ENCODE data around the gene MUC20.
"Not testable (repeated sequence)": the region's sequence is repeated elsewhere in the genome, so short reads cannot be mapped to it uniquely, and the experiment has no call there.

The MUC20 gene

GRCh38 chr3:195689184-195690070, 31.4 kb upstream of the MUC20 start:
- H3K23ac ChIP-seq (ENCODE audit: low read length); H3K79me2 ChIP-seq (ENCODE audit: control insufficient read depth, insufficient read depth, low read length, poor library complexity); H3K18ac ChIP-seq (ENCODE audit: low read length); H3K9ac ChIP-seq (ENCODE audit: low read length); DNase-seq; H4K91ac ChIP-seq (ENCODE audit: low read depth, low read length); H3K79me1 ChIP-seq (ENCODE audit: low read length); H3K27me3 ChIP-seq (ENCODE audit: insufficient read depth, low read length); H4K12ac ChIP-seq (ENCODE audit: low read depth, low read length); H3K4ac ChIP-seq (ENCODE audit: low read depth, low read length); H3K4me1 ChIP-seq (ENCODE audit: control insufficient read depth in 1 of 2, insufficient read depth in 2 of 2, low read length in 2 of 2); H3K4me3 ChIP-seq (ENCODE audit: low read depth, low read length); H4K8ac ChIP-seq (ENCODE audit: low read depth, low read length); H2BK5ac ChIP-seq (ENCODE audit: low read depth, low read length, poor library complexity); H2BK120ac ChIP-seq (ENCODE audit: insufficient read depth, low read length, poor library complexity); H2AFZ ChIP-seq (ENCODE audit: insufficient read depth, low read length, poor library complexity); H3K4me2 ChIP-seq (ENCODE audit: low read length); H3K27ac ChIP-seq (ENCODE audit: low read depth, low read length); H3K14ac ChIP-seq (ENCODE audit: low read length); H2AK5ac ChIP-seq (ENCODE audit: low read length); H3K9me3 ChIP-seq (ENCODE audit: insufficient read depth, low read depth, low read length); H2BK12ac ChIP-seq (ENCODE audit: low read length): not testable (repeated sequence)
- H3K36me3 ChIP-seq (ENCODE audit: control insufficient read depth in 1 of 2, insufficient read depth in 2 of 2, low read length in 2 of 2): peaks cover 25 to 32% of the 10 kb centered on the region in 2 experiments
- WGBS (ENCODE audit: extremely low coverage, insufficient coverage, insufficient read length): no CpG with 5 or more reads among the region's 21 CpGs

- H4K8ac ChIP-seq (ENCODE audit: low read depth, low read length): no peak overlapping the region
- H3K4me3 ChIP-seq (ENCODE audit: low read depth, low read length): no peak overlapping the region
- H3K79me1 ChIP-seq (ENCODE audit: low read length): no peaks in the 10 kb centered on the region
- no peak overlapping the region for H2AFZ ChIP-seq (ENCODE audit: insufficient read depth, low read length, poor library complexity)
- H3K36me3 ChIP-seq (ENCODE audit: control insufficient read depth in 1 of 2, insufficient read depth in 2 of 2, low read length in 2 of 2): peaks cover 29 to 32% of the 10 kb centered on the region in 2 experiments
- no peak overlapping the region for H3K14ac ChIP-seq (ENCODE audit: low read length)
- H3K27me3 ChIP-seq (ENCODE audit: insufficient read depth, low read length): no peaks in the 10 kb centered on the region
- H2BK5ac ChIP-seq (ENCODE audit: low read depth, low read length, poor library complexity): no peak overlapping the region
- no peak overlapping the region for H2BK12ac ChIP-seq (ENCODE audit: low read length)
- DNase-seq: no peak
- no peak overlapping the region for H3K9ac ChIP-seq (ENCODE audit: low read length)
- no peak overlapping the region for H2BK120ac ChIP-seq (ENCODE audit: insufficient read depth, low read length, poor library complexity)
- H3K79me2 ChIP-seq (ENCODE audit: control insufficient read depth, insufficient read depth, low read length, poor library complexity): no peaks in the 10 kb centered on the region
- no peak overlapping the region for H4K12ac ChIP-seq (ENCODE audit: low read depth, low read length)
- no peak overlapping the region for H4K91ac ChIP-seq (ENCODE audit: low read depth, low read length)
- H3K18ac ChIP-seq (ENCODE audit: low read length): no peak overlapping the region
- H3K4ac ChIP-seq (ENCODE audit: low read depth, low read length): no peak overlapping the region
- H3K23ac ChIP-seq (ENCODE audit: low read length): no peak overlapping the region
- H3K9me3 ChIP-seq (ENCODE audit: insufficient read depth, low read depth, low read length): no peaks in the 10 kb centered on the region
- no peak overlapping the region for H3K27ac ChIP-seq (ENCODE audit: low read depth, low read length)
- H3K4me1 ChIP-seq (ENCODE audit: control insufficient read depth in 1 of 2, insufficient read depth in 2 of 2, low read length in 2 of 2): no peaks in the 10 kb centered on the region
- no peak overlapping the region for H2AK5ac ChIP-seq (ENCODE audit: low read length)
- H3K4me2 ChIP-seq (ENCODE audit: low read length): no peak overlapping the region
- no CpG with 5 or more reads among the region's 9 CpGs for WGBS (ENCODE audit: extremely low coverage, insufficient coverage, insufficient read length)
Observed at GRCh38 chr3:195690951-195691350, 29.8 kb upstream of the MUC20 start.

- H3K36me3 ChIP-seq (ENCODE audit: control insufficient read depth in 1 of 2, insufficient read depth in 2 of 2, low read length in 2 of 2): peaks cover 29 to 31% of the 10 kb centered on the region in 2 experiments
- not testable (repeated sequence) for H3K4me3 ChIP-seq (ENCODE audit: low read depth, low read length); H3K4ac ChIP-seq (ENCODE audit: low read depth, low read length); H3K9ac ChIP-seq (ENCODE audit: low read length); H2BK120ac ChIP-seq (ENCODE audit: insufficient read depth, low read length, poor library complexity); H3K14ac ChIP-seq (ENCODE audit: low read length); H4K8ac ChIP-seq (ENCODE audit: low read depth, low read length); H2BK12ac ChIP-seq (ENCODE audit: low read length); H3K79me1 ChIP-seq (ENCODE audit: low read length); H4K12ac ChIP-seq (ENCODE audit: low read depth, low read length); H3K27me3 ChIP-seq (ENCODE audit: insufficient read depth, low read length); H2BK5ac ChIP-seq (ENCODE audit: low read depth, low read length, poor library complexity); DNase-seq; H4K91ac ChIP-seq (ENCODE audit: low read depth, low read length); H3K9me3 ChIP-seq (ENCODE audit: insufficient read depth, low read depth, low read length); H3K4me2 ChIP-seq (ENCODE audit: low read length); H2AK5ac ChIP-seq (ENCODE audit: low read length); H3K27ac ChIP-seq (ENCODE audit: low read depth, low read length); H3K4me1 ChIP-seq (ENCODE audit: control insufficient read depth in 1 of 2, insufficient read depth in 2 of 2, low read length in 2 of 2); H3K23ac ChIP-seq (ENCODE audit: low read length); H3K18ac ChIP-seq (ENCODE audit: low read length); H3K79me2 ChIP-seq (ENCODE audit: control insufficient read depth, insufficient read depth, low read length, poor library complexity); H2AFZ ChIP-seq (ENCODE audit: insufficient read depth, low read length, poor library complexity)
- no CpG with 5 or more reads among the region's 11 CpGs for WGBS (ENCODE audit: extremely low coverage, insufficient coverage, insufficient read length)
Observed at GRCh38 chr3:195691596-195692353, 29.0 kb upstream of the MUC20 start.

GRCh38 chr3:195692354-195692685, 28.5 kb upstream of the MUC20 start:
- Histone ChIP-seq H3K23ac (ENCODE audit: low read length) (no peak overlapping the region), H2AFZ (ENCODE audit: insufficient read depth, low read length, poor library complexity) (no peak overlapping the region), H3K4me3 (ENCODE audit: low read depth, low read length) (no peak overlapping the region), H2BK5ac (ENCODE audit: low read depth, low read length, poor library complexity) (no peak overlapping the region), H4K12ac (ENCODE audit: low read depth, low read length) (no peak overlapping the region), H4K8ac (ENCODE audit: low read depth, low read length) (no peak overlapping the region), H3K9ac (ENCODE audit: low read length) (no peak overlapping the region), H2AK5ac (ENCODE audit: low read length) (no peak overlapping the region), H2BK12ac (ENCODE audit: low read length) (no peak overlapping the region), H2BK120ac (ENCODE audit: insufficient read depth, low read length, poor library complexity) (no peak overlapping the region), H3K4ac (ENCODE audit: low read depth, low read length) (no peak overlapping the region), H3K4me1 (ENCODE audit: control insufficient read depth in 1 of 2, insufficient read depth in 2 of 2, low read length in 2 of 2) (peaks cover under 1% of the 10 kb centered on the region in 2 experiments), H3K36me3 (ENCODE audit: control insufficient read depth in 1 of 2, insufficient read depth in 2 of 2, low read length in 2 of 2) (peaks cover 31 to 34% of the 10 kb centered on the region in 2 experiments), H3K27me3 (ENCODE audit: insufficient read depth, low read length) (no peaks in the 10 kb centered on the region), H3K4me2 (ENCODE audit: low read length) (no peak overlapping the region), H3K79me2 (ENCODE audit: control insufficient read depth, insufficient read depth, low read length, poor library complexity) (no peaks in the 10 kb centered on the region), H3K14ac (ENCODE audit: low read length) (no peak overlapping the region), H3K27ac (ENCODE audit: low read depth, low read length) (no peak overlapping the region), H3K18ac (ENCODE audit: low read length) (no peak overlapping the region), H3K79me1 (ENCODE audit: low read length) (no peaks in the 10 kb centered on the region), H4K91ac (ENCODE audit: low read depth, low read length) (no peak overlapping the region), H3K9me3 (ENCODE audit: insufficient read depth, low read depth, low read length) (no peaks in the 10 kb centered on the region)
- WGBS (ENCODE audit: extremely low coverage, insufficient coverage, insufficient read length): no CpG with 5 or more reads among the region's 5 CpGs
- no peak for DNase-seq
